Activated CD8-positive, alpha-beta memory T cell treated with anti-CD3 and anti-CD28 coated beads, Interleukin-2, amount 50 U/mL, for 4 hours (primary cell): ENCODE results near the gene ITGA11.

Source experiments
- DNase-seq: peaks from one replicate; pipeline ENCODE4 v3.0.0-alpha.2; 2020

ITGA11 gene

DNA sequence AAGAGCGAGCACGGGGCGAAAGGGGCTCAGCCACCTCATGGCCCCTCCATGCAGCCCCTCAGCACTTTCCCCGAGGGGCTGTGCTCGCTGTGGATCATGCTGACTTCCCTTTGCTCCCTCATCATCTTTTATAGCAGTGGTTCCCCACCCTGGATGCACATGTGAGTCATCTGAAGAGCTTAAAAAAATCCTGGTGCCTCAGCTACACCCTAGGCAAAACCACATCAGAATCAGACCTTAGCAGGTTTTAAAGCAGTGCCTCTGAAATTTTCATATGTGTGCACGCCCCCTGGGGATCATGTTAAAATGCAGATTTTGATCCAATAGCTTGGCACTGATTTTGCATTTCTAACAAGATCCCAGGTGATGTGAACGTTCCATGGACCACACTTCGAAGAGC, 103.5 kb downstream of the ITGA11 start:
- peak; percentile 30 for DNase-seq

DNA sequence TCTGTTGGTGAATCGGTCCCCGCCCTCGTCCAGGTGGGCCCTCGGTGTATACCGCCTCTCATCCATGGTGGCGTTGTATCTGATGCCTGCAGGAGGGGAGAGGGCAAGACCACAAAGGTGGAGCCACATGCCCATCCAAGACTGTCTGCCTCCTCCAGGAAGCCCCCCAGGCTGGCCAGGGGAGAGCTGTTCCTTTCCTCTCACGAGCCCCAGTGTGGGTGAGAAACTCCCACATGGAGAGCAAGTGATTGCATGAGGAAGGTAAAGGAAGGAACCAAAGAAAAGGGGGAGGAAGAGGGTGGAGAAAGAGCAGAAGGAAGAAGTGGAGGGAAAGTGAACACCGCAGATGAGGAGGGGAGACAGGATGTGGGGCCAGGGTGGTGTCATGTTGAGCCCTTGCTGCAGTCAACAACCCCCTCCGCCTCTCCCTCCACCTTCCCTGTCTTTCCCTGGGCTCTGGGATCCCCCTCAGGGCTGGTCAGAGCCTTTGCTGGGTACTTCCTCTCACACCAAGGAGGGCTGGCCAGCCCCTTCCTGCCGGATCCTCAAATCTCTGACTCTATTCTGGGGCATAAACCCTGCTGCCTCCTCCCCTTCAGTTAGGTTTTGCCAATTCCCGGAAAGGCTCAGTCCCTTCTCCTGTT, 105.1 kb downstream of the ITGA11 start:
- no peak for DNase-seq

DNA sequence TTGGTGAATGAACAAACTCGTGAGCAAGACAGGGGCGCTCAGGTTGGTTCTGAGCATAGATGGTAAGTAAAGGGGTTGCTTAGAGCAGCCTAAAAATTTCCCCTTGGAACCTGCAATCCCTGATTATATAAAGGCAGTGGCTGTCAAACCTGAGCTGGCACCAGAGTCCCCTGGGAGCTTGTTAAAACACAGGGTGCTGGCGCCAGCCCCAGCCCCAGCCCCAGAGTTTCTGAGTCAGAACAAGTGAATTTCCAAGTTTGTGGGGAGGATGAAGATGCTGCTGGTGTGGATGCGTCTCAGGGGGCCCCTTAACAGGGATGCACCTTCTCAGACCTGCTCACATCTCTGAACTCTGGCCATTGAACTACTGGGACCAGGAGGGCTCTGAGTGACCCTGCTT, 106.2 kb downstream of the ITGA11 start:
- no peak for DNase-seq

DNA sequence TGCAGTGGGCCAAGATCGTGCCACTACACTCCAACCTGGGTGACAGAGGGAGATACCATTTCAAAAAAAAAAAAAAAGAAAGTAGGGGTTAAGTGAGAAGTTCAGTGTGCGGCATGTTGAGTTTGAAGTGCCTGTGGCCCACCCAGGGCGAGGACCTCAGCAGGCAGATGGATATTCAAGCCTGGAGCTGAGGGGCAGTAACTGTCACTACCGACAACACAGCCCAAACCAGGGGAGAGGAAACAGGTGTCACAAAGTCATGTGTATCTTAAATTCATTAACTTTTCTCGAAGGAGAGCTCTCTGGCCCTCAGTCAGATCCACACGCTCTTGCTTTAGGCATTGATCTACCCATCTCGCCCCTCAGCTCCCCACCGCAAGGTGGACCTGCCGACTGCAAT, 109.2 kb downstream of the ITGA11 start:
- DNase-seq, result no peak

DNA sequence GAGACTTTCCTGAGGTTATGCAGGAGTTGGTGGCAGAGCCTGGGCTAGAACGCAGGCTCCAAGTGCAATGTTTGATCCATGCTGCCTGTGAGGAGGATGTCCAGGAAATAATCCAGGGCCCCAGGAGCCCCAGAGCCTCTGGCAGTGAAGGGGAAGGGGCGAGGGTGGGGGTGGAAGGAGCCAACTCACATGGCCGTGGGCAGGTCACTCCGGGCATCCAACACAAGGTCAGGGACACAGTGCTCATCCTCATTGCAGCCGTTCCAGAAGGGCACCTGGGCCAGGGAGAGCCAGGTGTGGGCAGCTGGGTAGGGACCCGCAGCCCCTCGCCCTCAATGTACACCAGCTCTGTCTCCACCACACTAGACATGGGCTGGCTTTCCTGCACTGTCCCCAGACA, 110.7 kb downstream of the ITGA11 start:
- no peak for DNase-seq

DNA sequence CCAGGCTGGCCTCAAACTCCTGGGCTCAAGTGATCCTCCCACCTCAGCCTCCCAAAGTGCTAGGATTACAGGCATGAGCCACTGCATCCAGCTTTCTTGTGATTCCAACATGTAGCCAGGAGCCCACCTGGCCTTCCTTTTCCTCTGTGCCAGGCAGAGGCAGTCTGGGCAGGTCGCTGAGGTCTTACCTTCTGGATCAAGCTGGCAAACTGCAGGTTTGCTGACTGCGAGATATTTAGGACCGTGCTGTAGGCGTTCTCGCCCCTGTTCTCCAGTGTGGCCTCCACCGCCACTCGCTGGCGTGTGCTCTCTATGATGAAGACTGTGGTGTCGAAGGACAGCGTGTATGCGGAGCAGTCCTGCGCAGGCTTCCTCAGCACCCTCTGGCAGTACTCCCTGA, 112.0 kb downstream of the ITGA11 start:
- no peak for DNase-seq

DNA sequence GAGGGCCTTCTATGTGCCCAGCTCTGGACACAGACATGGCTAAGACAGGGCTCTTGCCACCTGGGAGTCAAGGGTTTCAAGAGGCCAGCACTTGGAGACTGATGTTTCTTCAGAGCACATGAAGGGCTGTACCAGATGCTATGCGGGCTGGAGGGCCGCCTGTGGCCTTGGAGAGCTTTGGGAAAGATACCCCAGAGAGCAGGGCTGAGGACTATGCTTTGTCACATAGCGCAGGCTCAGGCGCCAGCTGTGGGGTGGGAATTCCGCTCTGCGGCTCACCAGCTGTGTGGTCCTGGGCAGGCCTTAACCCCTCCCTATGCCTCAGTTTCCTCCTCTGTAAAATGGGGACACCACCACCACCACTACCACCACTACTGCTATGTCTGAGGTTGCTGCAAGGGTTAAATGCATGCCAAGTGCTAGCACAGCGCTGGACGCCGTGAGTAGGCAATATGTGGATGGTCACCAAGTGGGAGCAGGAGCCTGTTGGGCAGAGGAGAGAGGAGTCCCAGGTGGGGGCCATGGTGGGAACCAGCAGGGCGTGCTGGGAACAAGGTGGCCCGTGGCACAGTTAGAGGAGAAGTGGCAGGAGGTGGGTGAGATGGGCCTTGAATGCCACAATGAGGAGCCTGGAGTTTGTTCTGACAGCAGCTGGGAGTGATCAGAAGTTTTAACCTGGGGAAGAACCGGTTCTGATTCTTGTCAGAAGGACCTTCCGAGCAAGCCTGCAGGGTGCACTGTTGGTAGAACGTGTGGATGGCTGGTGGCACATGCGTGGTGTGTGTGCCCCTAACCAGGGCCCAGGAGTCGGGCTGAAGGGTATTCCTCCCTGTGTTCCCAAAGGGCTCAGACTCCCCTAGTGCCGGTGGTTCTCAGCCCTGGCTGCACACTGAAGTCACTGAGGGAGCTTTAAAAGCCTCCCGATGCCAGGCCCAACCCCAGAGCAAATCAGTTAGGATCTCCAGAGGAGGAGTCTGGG, 112.7 kb downstream of the ITGA11 start:
- no peak for DNase-seq

DNA sequence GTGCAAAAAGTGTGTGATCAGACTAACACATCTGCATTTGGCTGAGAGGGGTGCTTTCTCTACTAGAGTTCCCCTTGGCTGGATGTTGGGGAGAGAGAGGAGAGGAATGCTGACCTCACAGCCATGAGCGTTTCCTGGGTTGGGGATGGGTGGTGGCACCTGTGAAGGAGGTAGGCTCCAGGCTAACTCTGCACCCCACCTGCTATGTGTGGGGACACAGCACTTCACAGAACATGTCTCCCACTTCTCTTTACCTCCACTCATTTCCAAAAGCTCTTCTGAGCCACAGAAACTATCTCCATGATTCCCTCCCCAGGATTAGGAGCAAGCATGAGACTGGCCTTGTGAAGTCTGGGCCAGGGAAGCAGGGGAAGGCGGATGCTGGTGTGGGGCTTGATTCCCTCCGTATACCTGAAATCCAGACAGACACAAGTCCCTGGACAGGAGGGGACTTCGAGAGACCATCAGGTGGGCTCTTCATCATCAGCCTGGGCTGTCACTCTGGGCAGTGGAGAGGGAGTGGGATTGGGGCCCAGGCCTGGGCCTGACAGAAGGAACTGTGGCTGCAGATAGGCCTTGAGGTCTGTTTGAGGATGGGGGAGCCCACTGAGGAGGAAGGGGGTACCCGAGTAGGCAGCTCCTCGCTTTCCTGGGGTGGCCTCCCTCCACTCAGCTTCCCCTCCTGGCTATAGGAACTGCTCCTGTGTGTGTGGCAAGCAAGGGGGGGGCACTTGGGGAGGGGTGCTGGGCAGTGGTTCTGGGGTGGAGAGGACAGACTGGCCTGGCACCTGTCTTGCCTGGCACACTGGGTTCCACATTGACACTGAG, 113.7 kb downstream of the ITGA11 start:
- no peak for DNase-seq

DNA sequence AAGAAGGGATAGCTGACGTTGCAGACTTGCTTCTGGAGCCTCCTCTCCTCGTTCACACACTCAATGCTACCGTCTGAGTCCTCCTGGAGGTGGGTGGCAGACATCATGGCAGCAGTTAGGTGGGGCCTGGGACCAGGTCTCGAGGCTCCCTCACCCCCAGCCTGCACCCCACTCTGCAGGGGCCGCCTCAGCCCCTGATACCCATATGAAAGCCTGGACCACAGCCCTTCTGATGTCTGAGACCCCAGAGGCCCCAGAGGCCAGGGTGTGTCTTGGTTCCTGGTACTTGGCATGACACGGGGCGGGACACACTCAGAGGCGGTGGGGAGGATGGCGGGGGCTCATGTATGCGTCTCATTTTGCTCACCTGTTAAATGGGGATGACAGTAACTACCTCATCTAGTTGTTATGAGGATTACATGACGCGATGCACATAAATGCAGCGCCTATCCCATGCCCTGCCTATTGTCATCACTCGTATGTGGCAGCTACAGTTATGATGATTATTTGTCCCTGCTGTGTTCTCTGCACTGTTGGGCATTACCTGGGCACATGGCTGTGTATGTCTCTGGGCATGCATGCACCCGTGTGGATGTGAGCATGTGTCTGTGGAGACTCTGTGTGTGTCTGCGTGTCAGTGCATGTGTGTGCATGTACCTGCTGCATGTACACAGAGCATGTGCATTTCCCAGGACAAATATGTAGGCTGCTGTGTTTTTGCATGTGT, 114.5 kb downstream of the ITGA11 start:
- DNase-seq, result peak; percentile 7

DNA sequence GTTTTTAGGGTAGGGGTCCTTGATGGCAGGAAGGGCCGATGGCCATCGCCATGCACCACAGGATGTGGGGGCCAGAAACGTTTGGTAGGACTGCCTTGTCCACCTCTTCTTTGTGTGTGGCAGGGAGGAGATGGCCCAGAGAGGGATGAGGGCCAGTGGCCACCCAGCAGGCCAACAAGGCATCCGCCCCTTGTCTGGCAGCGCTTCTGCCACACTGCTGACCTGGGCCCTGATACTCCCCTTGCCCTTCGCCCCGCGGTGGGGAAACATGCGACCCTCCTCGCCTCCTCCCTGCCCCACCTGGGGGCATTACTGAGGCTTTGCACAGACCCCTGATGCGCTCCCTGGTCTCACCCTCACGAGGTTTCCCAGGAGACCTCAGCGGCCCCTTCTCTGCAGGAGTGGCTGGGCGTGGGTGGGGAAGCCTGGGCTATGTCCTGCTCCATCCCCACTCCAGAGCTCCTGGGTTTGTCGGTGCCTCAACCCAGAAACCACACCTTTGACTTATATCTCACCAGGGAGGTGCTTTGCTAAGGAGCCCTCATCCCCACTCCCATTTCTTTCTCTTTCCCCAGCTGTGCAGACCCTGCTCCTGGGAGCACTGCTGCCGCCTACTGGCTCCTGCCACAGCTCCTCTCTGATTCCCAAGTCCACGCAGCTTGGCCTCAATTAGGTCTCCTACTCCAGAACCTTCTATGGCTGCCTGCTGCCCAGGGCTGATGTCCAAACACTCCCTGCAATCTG, 115.7 kb downstream of the ITGA11 start:
- DNase-seq, result peak; percentile 9

DNA sequence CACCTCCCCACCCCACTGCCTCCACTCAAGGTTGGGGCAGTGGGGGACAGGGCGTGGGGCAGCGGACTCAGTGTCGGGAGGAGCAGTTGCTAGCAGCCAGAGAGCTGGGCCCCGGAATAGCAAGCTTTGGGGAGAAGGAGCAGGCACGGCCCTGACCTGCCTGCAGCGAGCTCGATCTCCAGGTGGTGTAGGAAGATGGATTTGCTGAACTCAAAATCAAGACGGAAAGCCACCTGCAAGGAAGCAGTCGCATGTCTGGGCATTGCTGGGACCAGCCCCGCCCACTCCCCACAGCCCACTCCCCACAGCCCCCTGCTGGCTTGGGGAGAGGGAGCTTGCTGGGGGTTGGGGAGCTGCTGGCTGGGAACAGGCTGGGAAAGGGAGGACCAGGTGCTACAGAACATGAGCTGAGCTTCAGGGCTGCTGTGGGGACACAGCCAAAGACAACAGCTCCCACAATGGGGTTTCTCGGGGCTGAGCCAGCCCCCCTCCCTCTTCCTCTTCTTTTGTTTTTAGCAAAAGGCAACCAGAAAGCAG, 116.4 kb downstream of the ITGA11 start:
- DNase-seq, result peak; percentile 8

DNA sequence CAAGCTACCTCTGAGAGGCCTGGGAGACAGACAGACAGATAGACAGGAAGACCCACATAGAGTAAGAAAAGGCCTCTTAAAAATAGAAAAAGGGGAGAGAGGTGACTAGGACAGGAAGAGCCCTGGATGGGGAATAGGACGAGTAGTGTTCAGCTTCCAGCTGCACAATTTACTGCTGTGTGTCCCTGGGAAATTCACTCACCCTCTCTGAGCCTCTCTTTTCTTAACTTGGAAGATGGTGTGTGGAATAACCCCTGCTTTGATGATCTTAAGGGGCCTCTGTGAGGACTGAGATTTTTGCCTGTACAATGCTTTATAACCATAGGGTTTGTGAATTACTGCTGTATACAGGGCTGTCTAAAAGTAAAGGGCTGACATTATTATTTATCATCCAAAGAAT, 116.9 kb downstream of the ITGA11 start:
- no peak for DNase-seq

DNA sequence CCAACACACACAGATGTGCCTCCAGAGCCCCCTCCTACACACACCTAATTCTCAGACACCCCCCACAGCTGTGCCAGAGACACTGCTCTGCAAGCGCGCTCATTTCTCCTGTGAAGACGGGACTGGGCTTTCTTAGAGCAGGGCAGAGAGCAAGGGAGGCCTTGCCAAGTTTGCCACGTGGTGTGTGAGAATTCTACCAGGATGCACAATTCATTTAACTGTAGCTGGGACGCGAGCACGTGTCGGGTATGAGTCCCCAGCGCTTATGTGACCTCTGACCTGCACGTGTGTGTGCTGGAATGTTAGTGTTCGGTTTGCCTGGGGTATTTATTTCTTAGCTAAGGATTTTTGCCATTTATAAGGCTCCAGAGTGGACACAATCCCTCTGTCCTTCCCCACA, 117.4 kb downstream of the ITGA11 start:
- peak; percentile 1 for DNase-seq

DNA sequence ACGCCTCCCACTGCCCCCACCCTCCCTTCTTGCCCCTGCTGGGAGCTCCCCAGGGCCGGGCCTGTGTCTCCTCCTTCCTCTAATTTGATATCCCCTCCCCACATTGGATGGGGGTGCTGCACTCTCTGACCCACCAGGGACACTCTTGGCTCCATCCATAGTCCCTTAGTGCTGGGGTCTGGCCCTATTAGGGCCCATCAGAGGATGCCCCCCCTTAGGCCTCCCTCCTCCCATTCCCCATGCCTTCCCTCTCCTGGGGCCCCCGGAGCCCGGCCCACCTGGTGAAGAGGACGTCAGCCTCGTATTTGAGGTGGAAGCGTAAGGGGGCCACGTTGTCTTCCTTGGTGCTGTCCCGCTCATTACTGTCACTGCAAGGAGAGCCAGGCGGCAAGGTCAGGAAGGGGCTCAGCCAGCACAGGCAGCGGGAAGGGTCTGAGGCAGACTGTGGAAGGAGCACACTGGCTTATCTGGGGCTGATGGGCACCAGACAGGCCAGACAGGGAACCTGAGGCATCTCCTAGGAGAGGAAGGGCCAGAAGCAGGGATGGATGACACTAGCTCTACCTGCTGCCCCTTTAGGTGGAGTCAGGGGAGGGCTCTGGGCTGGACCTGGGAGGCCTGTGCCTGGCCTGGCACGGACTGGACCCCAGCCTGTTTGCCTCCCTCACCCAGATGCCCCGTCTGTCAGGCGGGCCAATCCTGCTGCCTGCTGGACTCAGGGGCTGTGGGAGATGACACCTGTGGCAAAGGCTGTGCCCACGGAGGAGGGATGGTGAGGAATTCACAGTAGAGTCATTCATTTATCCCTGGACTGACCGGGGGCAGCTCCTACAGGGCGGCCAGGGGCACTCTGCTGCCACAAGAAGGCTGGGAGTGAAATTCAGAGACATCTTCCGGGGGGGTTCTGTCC, 118.2 kb downstream of the ITGA11 start:
- no peak for DNase-seq

DNA sequence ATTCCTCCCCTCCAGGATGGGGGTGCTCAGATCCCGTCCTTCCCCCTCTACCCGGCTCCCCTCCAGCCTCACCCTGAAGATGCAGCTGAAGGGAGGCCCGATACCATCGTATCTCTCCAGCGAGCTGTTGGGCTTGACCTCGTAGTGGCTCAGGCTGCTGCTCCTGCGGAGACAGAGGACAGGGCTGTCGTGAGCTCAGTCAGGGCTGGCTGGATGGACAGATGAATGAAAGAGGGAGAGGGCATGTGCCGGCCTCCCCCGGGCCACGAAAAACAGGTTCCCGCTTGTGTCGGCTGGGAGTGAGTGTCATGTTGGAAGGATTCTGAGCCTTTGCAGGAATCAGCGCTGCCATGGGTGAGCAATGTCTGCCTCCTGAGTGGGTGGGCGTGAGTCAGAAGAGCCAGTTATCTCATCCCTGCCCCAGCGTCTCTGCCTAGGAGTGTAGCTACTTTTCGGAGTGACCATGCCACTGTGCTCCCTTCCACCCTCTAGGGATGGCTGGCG, 119.2 kb downstream of the ITGA11 start:
- DNase-seq, result no peak

DNA sequence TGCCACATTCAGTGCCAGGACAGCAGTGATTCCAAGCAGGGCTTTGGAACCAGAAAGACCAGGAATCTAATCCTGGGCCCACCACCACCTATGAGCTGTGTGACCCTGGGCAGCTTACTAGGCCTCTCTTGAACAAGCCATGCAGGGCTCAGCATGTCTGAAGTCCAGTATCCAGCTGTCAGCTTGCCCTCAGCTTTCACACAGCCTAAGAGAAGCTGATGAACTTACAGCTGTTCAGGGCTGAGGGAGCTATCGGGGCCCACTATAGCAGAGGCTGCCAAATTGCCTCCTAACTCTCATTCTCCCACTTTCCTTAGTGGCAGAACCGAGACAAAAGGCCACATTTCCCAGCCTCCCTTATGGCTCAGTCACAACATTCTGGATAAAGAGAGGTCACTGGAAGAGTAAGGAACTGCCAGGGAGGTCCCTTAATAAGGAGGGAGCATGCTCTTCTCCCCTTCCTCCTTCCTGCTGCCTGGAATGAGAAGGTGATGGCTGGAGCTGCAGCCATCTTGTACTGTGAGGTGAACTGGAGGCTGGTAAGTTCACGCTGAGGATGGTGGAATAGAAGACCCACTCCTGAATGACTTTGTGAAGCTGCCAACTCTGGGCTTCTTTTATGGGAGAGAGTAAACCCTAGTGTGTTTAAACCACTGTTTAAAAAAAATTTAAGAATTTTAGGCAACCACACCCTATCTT, 120.0 kb downstream of the ITGA11 start:
- DNase-seq, result no peak

DNA sequence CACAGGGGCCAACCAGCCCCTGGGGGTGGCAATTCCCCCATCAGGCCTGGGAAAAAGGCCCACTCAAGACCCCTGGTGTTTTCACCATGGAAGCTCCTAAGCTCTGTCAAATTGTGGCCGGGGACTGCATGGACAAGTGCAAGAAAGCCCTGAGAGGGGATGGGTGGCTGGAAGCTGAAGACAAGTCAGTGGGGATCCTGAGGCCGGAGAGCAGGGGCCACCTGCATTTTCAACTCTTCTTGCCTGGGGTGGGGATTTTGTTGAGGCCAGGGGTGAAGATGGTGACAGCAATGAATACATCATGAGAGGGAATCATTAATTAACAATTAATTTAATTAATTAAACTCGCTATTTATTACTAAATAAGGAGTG, 120.5 kb downstream of the ITGA11 start:
- no peak for DNase-seq

DNA sequence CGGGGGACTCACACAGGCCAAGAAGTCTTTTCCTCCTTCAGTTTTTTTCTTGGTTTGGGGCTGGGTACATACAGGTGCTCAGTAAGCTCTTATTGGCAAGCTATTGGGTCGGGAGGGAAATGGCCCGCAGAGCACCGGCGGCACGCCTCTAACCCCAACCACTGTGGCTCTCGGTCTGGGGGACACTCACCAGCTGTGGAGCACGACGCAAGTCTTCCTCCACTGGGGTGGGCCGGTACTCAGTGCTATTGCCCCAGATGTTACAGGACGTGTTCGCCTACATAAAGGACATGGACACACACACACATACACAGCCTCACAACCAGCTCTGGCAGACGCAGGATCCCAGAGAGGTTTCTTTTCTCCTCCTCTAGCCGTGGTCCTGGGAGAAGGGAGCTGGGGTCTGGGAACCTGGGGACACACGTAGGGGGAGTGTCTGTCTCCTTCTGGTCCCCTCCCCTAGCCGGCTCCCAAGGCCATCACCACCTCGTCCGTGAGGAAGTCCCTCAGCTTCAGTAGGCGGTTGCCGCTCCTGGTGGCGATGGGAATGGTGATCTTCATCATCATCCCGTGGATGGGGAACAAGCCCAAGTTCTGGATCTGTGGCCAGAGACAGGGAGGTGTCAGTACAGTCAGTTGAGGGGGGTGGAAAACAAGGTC, 121.0 kb downstream of the ITGA11 start:
- DNase-seq, result no peak

DNA sequence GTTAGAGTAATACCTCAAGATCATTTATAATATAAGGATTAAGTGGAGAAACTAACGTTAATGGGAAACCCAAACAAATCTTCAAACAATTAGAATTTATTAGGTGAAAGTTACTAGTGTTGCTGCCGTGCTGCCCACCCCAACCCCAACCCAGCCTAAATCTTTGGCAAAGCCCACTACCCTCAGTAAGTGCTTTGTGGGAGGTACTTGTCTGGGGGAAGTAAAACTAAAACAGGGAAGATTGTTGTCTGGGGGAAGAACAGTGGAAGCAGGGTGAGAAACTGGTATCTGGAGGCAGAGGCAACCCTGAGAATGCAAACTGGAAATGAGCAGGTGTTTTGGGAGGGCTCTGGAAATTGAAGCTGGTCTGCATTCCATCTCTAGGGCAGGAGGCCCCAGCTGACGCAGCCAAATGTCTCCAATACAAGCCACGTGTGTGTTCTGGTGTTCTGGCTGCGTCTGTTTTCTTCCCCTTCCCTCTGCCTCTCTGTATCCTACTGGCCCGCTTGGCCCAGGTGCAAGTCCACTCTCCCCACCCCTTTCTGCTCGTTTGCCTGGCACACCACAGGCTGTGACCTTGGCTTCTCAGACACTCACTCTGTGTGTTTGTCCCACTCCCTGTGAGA, 121.7 kb downstream of the ITGA11 start:
- no peak for DNase-seq
